HG02610 (cell line): ENCODE results near the gene ELAVL3.
"Not testable (repeated sequence)": the region's sequence is repeated elsewhere in the genome, so short reads cannot be mapped to it uniquely, and the experiment has no call there.

Source experiments
- ATAC-seq: cut with Tn5 transposase; IDR thresholded peaks from one replicate; pipeline ENCODE4 v1.9.1; 2021; ENCODE audit warnings: mild to moderate bottlenecking, moderate library complexity; ENCODE audit not compliant: unreplicated experiment

ELAVL3 gene

GRCh38 chr19:11461453-11461852 is 19.4 kb downstream of the ELAVL3 start:
- no peak for ATAC-seq

GRCh38 chr19:11460207-11460606 is 20.6 kb downstream of the ELAVL3 start:
- no peak for ATAC-seq

- not testable (repeated sequence) for ATAC-seq
Measured at GRCh38 chr19:11458912-11459311, 21.9 kb downstream of the ELAVL3 start.

GRCh38 chr19:11458236-11458900 is 22.5 kb downstream of the ELAVL3 start:
- ATAC-seq: no peak

- no peak for ATAC-seq
Measured at GRCh38 chr19:11457831-11458230, 23.0 kb downstream of the ELAVL3 start.

- ATAC-seq: no peak
Measured at GRCh38 chr19:11457115-11457514, 23.7 kb downstream of the ELAVL3 start.

GRCh38 chr19:11456659-11457058 is 24.2 kb downstream of the ELAVL3 start:
- ATAC-seq: no peak

- ATAC-seq: not testable (repeated sequence)
Measured at GRCh38 chr19:11455233-11455554, 25.7 kb downstream of the ELAVL3 start.

GRCh38 chr19:11453468-11454341 is 27.1 kb downstream of the ELAVL3 start:
- no peak for ATAC-seq

- ATAC-seq: no peak
Measured at GRCh38 chr19:11452620-11453310, 28.1 kb downstream of the ELAVL3 start.

GRCh38 chr19:11451871-11452619 is 28.8 kb downstream of the ELAVL3 start:
- ATAC-seq: no peak

GRCh38 chr19:11451327-11451870 is 29.4 kb downstream of the ELAVL3 start:
- ATAC-seq: no peak

- ATAC-seq: no peak
Measured at GRCh38 chr19:11450570-11451326, 30.1 kb downstream of the ELAVL3 start.

- ATAC-seq: no peak
Measured at GRCh38 chr19:11448923-11449554, 31.8 kb downstream of the ELAVL3 start.

- ATAC-seq: no peak
Measured at GRCh38 chr19:11448410-11448809, 32.4 kb downstream of the ELAVL3 start.

- ATAC-seq: no peak
Measured at GRCh38 chr19:11447347-11448262, 33.2 kb downstream of the ELAVL3 start.

- no peak for ATAC-seq
Measured at GRCh38 chr19:11446652-11447301, 34.1 kb downstream of the ELAVL3 start.

GRCh38 chr19:11446271-11446651 is 34.6 kb downstream of the ELAVL3 start:
- no peak for ATAC-seq
